WERI-Rb-1 (cell line): ENCODE measurements around the gene RTN4.
"Not testable (repeated sequence)": the region's sequence is repeated elsewhere in the genome, so short reads cannot be mapped to it uniquely, and the experiment has no call there.

ENCODE experiments used
- DNase-seq: peaks from one replicate; pipeline ENCODE4 v3.0.0-alpha.2; 2020
- H3K27ac ChIP-seq: fragments of 250-450 bp; sonication (Bioruptor Pico); 2 replicates; pipeline ENCODE4 v1.5.1; 2020; ENCODE audit warnings: mild to moderate bottlenecking, moderate library complexity
- H3K27me3 ChIP-seq: fragments of 250-450 bp; sonication (Bioruptor Pico); 2 replicates; pipeline ENCODE4 v1.5.1; 2021; ENCODE audit warnings: mild to moderate bottlenecking, low read depth, moderate library complexity; ENCODE audit not compliant: insufficient read depth, severe bottlenecking
- H3K36me3 ChIP-seq: fragments of 250-450 bp; sonication (Bioruptor Pico); 2 replicates; pipeline ENCODE4 v1.5.1; 2020; ENCODE audit warnings: mild to moderate bottlenecking, moderate library complexity
- H3K4me3 ChIP-seq: 2 replicates; pipeline ENCODE4 v1.5.1; 2011; ENCODE audit warnings: low read depth, mild to moderate bottlenecking, control low read depth, low read length
- H3K9me3 ChIP-seq: fragments of 250-450 bp; sonication (Bioruptor Pico); 2 replicates; pipeline ENCODE4 v1.5.1; 2021; ENCODE audit warnings: mild to moderate bottlenecking, moderate library complexity; ENCODE audit not compliant: severe bottlenecking
- TF ChIP-seq, protein P1 (sequence below): IDR thresholded peaks from 2 replicates; pipeline ENCODE4 v1.5.1; 2011; ENCODE audit warnings: low read depth, mild to moderate bottlenecking, control low read depth, inconsistent platforms, low read length

The RTN4 gene

DNA sequence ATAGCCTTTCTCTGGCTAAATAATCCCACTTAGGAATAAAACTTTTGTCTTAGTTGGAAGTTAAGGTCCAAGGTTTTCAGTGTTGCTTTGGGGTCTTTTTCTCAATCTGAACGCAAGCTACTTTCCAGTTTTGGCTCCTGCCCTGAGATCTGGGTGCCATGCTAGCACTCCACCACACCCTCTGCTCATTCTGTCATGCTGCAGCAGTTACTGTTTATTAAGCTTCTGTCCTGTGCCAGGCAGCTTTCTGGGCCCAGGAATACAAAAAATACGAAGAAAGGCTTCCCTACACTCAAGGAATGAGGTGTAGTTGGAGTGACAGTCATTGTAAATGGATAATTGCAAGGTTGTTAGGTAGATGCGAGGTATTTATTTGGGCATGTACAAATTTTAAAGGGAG is 46.3 kb upstream of the RTN4 start:
- no peaks in the 10 kb centered on the region for H3K27me3 ChIP-seq
- H3K4me3 ChIP-seq: no peak overlapping the region
- H3K27ac ChIP-seq: no peak overlapping the region
- H3K36me3 ChIP-seq: no peaks in the 10 kb centered on the region
- no peaks in the 10 kb centered on the region for H3K9me3 ChIP-seq
- DNase-seq: no peak
- TF ChIP-seq, protein P1, sequence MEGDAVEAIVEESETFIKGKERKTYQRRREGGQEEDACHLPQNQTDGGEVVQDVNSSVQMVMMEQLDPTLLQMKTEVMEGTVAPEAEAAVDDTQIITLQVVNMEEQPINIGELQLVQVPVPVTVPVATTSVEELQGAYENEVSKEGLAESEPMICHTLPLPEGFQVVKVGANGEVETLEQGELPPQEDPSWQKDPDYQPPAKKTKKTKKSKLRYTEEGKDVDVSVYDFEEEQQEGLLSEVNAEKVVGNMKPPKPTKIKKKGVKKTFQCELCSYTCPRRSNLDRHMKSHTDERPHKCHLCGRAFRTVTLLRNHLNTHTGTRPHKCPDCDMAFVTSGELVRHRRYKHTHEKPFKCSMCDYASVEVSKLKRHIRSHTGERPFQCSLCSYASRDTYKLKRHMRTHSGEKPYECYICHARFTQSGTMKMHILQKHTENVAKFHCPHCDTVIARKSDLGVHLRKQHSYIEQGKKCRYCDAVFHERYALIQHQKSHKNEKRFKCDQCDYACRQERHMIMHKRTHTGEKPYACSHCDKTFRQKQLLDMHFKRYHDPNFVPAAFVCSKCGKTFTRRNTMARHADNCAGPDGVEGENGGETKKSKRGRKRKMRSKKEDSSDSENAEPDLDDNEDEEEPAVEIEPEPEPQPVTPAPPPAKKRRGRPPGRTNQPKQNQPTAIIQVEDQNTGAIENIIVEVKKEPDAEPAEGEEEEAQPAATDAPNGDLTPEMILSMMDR: no peak

GRCh38 chr2:55093381-55093780 is 43.1 kb upstream of the RTN4 start:
- DNase-seq: no peak
- TF ChIP-seq, protein P1: no peak
- no peaks in the 10 kb centered on the region for H3K27me3 ChIP-seq
- no peak overlapping the region for H3K27ac ChIP-seq
- no peaks in the 10 kb centered on the region for H3K9me3 ChIP-seq
- H3K36me3 ChIP-seq: no peaks in the 10 kb centered on the region
- no peak overlapping the region for H3K4me3 ChIP-seq

DNA sequence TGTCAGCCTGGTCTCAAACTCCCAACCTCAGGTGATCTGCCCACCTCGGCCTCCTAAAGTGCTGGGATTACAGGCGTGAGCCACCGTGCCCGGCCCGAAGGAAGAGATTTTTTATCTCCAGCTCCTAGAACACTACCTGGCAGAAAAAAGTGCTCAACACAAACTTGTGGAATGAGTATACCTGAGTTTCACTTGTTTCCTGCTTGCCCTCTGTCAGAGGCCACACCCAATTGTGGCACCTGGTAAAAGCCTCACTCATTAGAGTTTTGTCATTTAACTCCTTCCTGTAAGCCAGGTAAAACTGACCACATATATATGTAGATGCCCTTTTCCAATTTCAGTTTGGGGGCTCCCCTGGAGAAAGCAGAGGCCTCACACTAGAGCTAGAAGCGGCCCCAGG is 42.2 kb upstream of the RTN4 start:
- H3K27me3 ChIP-seq: no peaks in the 10 kb centered on the region
- TF ChIP-seq, protein P1: no peak
- no peak overlapping the region for H3K4me3 ChIP-seq
- H3K27ac ChIP-seq: no peak overlapping the region
- DNase-seq: no peak
- no peaks in the 10 kb centered on the region for H3K9me3 ChIP-seq
- H3K36me3 ChIP-seq: no peaks in the 10 kb centered on the region

DNA sequence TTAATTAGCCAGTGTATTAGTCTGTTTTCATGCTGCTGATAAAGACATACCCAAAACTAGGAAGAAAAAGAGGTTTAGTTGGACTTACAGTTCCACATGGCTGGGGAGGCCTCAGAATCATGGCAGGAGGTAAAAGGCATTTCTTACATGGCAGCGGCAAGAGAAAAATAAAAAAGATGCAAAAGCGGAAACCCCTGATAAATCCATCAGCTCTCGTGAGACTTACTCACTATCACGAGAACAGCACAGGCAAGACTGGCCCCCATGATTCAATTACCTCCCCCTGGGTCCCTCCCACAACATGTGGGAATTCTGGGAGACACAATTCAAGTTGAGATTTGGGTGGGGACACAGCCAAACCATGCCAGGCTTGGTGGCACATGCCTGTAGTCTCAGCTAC is 41.4 kb upstream of the RTN4 start:
- DNase-seq, H3K36me3 ChIP-seq, H3K27me3 ChIP-seq, H3K4me3 ChIP-seq, H3K9me3 ChIP-seq, H3K27ac ChIP-seq: not testable (repeated sequence)

DNA sequence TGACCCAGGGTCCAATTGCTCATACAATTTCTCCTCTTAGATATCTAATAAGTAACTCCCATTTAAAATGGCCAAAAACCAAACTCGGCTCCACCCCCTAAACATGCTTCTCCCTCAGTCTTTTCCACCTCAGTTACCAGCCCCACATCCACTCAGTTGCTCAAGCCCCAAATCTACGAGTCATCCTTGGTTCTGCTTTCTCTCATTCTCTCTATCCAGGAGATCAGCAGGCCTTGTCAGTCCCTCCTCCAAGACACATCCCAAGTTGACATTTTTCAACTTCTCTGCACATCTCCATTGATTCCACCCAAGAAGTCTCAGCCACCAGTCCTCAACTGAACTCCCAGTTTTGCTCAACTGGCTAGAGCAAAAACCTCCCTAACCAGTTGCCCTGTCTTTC is 40.5 kb upstream of the RTN4 start:
- Histone ChIP-seq H3K9me3 (no peaks in the 10 kb centered on the region), H3K27ac (no peak overlapping the region), H3K27me3 (no peaks in the 10 kb centered on the region), H3K4me3 (no peak overlapping the region), H3K36me3 (no peaks in the 10 kb centered on the region)
- TF ChIP-seq, protein P1: no peak
- DNase-seq: no peak

GRCh38 chr2:55089726-55090125 is 39.5 kb upstream of the RTN4 start:
- H3K27me3 ChIP-seq: no peaks in the 10 kb centered on the region
- H3K27ac ChIP-seq: no peak overlapping the region
- no peak for DNase-seq
- no peaks in the 10 kb centered on the region for H3K36me3 ChIP-seq
- no peak overlapping the region for H3K4me3 ChIP-seq
- TF ChIP-seq, protein P1: no peak
- no peaks in the 10 kb centered on the region for H3K9me3 ChIP-seq

- no peak overlapping the region for H3K4me3 ChIP-seq
- DNase-seq: no peak
- no peak overlapping the region for H3K27ac ChIP-seq
- H3K27me3 ChIP-seq: no peaks in the 10 kb centered on the region
- no peaks in the 10 kb centered on the region for H3K36me3 ChIP-seq
- no peaks in the 10 kb centered on the region for H3K9me3 ChIP-seq
- TF ChIP-seq, protein P1: no peak
These were observed 38.1 kb upstream of the RTN4 start for GRCh38 chr2:55088400-55088799.
